DOHH2 (cell line): Measurements from ENCODE around the gene SREK1IP1.

ENCODE experiments used
- H3F3A ChIP-seq: fragments of 200-600 bp; sonication (generic), shearing (Covaris generic); 2 replicates; pipeline ENCODE4 v1.6.0; 2016; ENCODE audit warnings: antibody characterized with exemption, mild to moderate bottlenecking; ENCODE audit not compliant: control insufficient read depth, insufficient read depth
- H3K27ac ChIP-seq: fragments of 200-600 bp; sonication (generic); 2 replicates; pipeline ENCODE4 v1.5.1; 2014; ENCODE audit warnings: low read depth, mild to moderate bottlenecking, low read length, moderate library complexity
- H3K27me3 ChIP-seq: fragments of 200-600 bp; sonication (generic); 2 replicates; pipeline ENCODE4 v1.6.1; 2014; ENCODE audit warnings: mild to moderate bottlenecking, low read length, mixed read lengths; ENCODE audit not compliant: control insufficient read depth
- H3K36me3 ChIP-seq: fragments of 200-600 bp; sonication (generic); 2 replicates; pipeline ENCODE4 v1.6.1; 2014; ENCODE audit warnings: mild to moderate bottlenecking, low read length, moderate library complexity, mixed read lengths; ENCODE audit not compliant: control insufficient read depth
- H3K4me1 ChIP-seq: fragments of 200-600 bp; sonication (generic); 2 replicates; pipeline ENCODE4 v1.6.1; 2014; ENCODE audit warnings: mild to moderate bottlenecking, low read length, mixed read lengths; ENCODE audit not compliant: control insufficient read depth
- H3K4me2 ChIP-seq: fragments of 200-600 bp; sonication (generic); 2 replicates; pipeline ENCODE4 v1.6.0; 2014; ENCODE audit warnings: mild to moderate bottlenecking, low read length, moderate library complexity
- H3K4me3 ChIP-seq: fragments of 200-600 bp; sonication (generic); 2 replicates; pipeline ENCODE4 v1.5.1; 2014; ENCODE audit warnings: mild to moderate bottlenecking, low read length, mixed read lengths
- H3K79me2 ChIP-seq: fragments of 200-600 bp; sonication (generic); 2 replicates; pipeline ENCODE4 v1.6.1; 2014; ENCODE audit warnings: mild to moderate bottlenecking, low read length, mixed read lengths; ENCODE audit not compliant: control insufficient read depth
- H3K9me2 ChIP-seq: fragments of 200-600 bp; sonication (generic); replicated peaks from 2 replicates; pipeline ENCODE4 v1.6.1; 2014; ENCODE audit warnings: mild to moderate bottlenecking, low read length, mixed read lengths; ENCODE audit not compliant: control insufficient read depth
- H3K9me3 ChIP-seq: fragments of 200-600 bp; sonication (generic); 2 replicates; pipeline ENCODE4 v1.6.1; 2014; ENCODE audit warnings: antibody characterized with exemption, low read length, mixed read lengths; ENCODE audit not compliant: control insufficient read depth, insufficient read depth
- H4K20me1 ChIP-seq: fragments of 200-600 bp; sonication (generic); 2 replicates; pipeline ENCODE4 v1.6.0; 2014; ENCODE audit warnings: low read depth, mild to moderate bottlenecking, antibody characterized with exemption, low read length, moderate library complexity; ENCODE audit not compliant: control insufficient read depth, insufficient read depth
- EZH2phosphoT487 ChIP-seq: fragments of 200-600 bp; sonication (generic); IDR thresholded peaks from 2 replicates; pipeline ENCODE4 v1.6.1; 2017; ENCODE audit warnings: borderline replicate concordance, mild to moderate bottlenecking, antibody characterized with exemption, low read length, moderate library complexity, mixed read lengths
- TF ChIP-seq, protein P1 (sequence below): fragments of 200-600 bp; sonication (generic); IDR thresholded peaks from one replicate; pipeline ENCODE4 v1.5.1; 2014; ENCODE audit warnings: antibody characterized with exemption, mild to moderate bottlenecking, low read depth, low read length; ENCODE audit not compliant: poor library complexity, severe bottlenecking

SREK1IP1 gene

DNA sequence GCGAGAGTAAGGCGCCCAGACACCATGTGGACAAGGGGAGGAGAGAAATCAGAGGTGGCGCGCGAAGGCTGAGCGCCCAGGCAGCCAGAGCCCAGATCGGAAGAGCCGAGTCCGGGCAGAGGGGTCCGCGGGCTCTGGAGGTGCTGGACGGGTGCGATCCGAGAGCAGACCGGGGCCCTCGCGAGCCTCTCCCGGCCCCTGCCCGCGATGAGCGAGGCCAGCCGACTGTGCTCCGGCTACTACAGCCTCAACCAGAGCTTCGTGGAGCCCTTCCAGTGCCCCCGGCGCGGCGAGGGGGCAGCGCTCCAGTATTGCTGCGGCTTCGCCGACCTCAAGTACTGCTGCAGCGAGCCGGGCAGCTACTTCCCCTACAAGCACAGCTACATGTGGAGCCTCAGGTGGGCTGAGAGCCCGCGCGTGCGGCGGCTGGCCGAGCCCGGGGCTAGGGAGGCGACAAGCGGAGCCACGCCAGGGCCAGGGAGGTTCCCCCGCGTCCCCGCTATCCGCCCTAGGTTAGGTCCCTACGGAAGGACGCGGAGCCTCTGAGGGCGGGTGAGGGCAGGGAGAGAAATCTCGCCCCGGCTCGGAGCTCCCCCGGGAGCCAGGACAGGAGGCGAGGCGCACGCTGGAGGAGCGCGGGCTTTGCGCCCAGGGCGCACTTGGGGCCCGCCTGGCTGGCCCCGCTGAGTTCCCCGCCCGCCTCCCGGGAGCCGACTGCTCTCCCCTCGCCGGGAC lies 77.9 kb downstream of the SREK1IP1 start, which contains the start of gene SHISAL2B:
Gene SHISAL2B (plus strand): TSS at position 87 of the 735 bp plus-strand sequence. CDS start 121 bp downstream, at position 208.
- no peaks in the 10 kb centered on the region for H4K20me1 ChIP-seq
- no peaks in the 10 kb centered on the region for H3K79me2 ChIP-seq
- no peak for TF ChIP-seq EZH2phosphoT487
- TF ChIP-seq, protein P1, sequence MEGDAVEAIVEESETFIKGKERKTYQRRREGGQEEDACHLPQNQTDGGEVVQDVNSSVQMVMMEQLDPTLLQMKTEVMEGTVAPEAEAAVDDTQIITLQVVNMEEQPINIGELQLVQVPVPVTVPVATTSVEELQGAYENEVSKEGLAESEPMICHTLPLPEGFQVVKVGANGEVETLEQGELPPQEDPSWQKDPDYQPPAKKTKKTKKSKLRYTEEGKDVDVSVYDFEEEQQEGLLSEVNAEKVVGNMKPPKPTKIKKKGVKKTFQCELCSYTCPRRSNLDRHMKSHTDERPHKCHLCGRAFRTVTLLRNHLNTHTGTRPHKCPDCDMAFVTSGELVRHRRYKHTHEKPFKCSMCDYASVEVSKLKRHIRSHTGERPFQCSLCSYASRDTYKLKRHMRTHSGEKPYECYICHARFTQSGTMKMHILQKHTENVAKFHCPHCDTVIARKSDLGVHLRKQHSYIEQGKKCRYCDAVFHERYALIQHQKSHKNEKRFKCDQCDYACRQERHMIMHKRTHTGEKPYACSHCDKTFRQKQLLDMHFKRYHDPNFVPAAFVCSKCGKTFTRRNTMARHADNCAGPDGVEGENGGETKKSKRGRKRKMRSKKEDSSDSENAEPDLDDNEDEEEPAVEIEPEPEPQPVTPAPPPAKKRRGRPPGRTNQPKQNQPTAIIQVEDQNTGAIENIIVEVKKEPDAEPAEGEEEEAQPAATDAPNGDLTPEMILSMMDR: no peak
- no peak within 1 kb of the TSS for H3K4me3 ChIP-seq
- H3K9me3 ChIP-seq: no peaks in the 10 kb centered on the region
- 0 out of 2 replicates have a peak, but pooled peaks cover 3% of the 10 kb centered on the region for H3K27me3 ChIP-seq
- H3K4me1 ChIP-seq: no peaks in the 10 kb centered on the region
- no peaks in the 10 kb centered on the region for H3K36me3 ChIP-seq
- H3F3A ChIP-seq: no peaks in the 10 kb centered on the region
- H3K4me2 ChIP-seq: no peak within 1 kb of the TSS
- H3K27ac ChIP-seq: no peak within 1 kb of the TSS
- H3K9me2 ChIP-seq: no peaks in the 10 kb centered on the region

DNA sequence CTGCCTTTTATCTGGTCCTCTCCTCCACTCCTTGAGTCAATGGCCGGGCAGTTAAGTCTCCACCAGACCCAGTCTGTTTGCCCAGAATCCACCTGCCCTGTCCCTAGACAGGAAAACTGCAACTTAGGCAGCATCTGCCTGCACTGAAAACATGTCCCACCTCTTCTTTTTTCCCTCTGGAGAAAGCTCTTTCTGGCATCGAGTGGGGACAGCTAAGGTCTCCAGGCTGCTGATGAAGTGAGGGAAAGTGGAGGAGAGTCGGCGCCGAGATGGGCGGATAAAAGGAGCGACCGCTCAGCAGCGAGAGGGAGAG lies 78.4 kb downstream of the SREK1IP1 start:
- no peaks in the 10 kb centered on the region for H3K4me1 ChIP-seq
- no peaks in the 10 kb centered on the region for H3K9me3 ChIP-seq
- TF ChIP-seq, protein P1: no peak
- no peak for TF ChIP-seq EZH2phosphoT487
- no peaks in the 10 kb centered on the region for H3K79me2 ChIP-seq
- H3K27ac ChIP-seq: no peak overlapping the region
- 0 out of 2 replicates have a peak, but pooled peaks cover 3% of the 10 kb centered on the region for H3K27me3 ChIP-seq
- no peaks in the 10 kb centered on the region for H3K9me2 ChIP-seq
- no peaks in the 10 kb centered on the region for H3F3A ChIP-seq
- no peaks in the 10 kb centered on the region for H4K20me1 ChIP-seq
- no peak overlapping the region for H3K4me2 ChIP-seq
- no peaks in the 10 kb centered on the region for H3K36me3 ChIP-seq
- no peak overlapping the region for H3K4me3 ChIP-seq

DNA sequence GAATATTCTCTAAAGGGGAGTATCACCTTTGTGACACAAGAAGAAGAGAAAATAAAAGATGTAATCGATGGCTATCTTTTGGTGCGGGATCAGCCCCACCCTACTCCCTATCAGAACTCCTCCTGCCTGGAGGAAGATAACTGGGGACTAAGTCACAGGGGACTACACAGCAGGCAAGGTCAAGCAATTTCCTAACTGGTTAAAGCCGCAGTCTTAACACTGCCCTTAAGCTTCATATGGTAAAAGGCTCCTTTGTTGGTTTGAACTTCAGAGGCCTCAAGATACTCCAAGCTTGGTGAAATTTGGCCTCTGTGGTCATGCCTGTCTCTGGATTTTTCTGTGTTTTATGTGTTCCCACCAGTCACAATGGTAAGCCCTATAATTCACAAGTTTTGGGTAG lies 79.5 kb downstream of the SREK1IP1 start:
- TF ChIP-seq, protein P1: no peak
- no peak for TF ChIP-seq EZH2phosphoT487
- H3K27me3 ChIP-seq: peaks cover 5% of the 10 kb centered on the region; the same call in 1 of the 2 replicates
- no peak overlapping the region for H3K4me2 ChIP-seq

More for the DNA sequence above, 79.5 kb downstream of the SREK1IP1 start:
- Histone ChIP-seq H3K36me3 (no peaks in the 10 kb centered on the region), H3F3A (no peaks in the 10 kb centered on the region), H3K4me1 (no peaks in the 10 kb centered on the region), H3K27ac (no peak overlapping the region), H4K20me1 (no peaks in the 10 kb centered on the region), H3K79me2 (no peaks in the 10 kb centered on the region), H3K9me3 (no peaks in the 10 kb centered on the region), H3K9me2 (no peaks in the 10 kb centered on the region), H3K4me3 (no peak overlapping the region)
